ENCODE measurements around the gene DOC2B. TPM values are rescaled to one million over a fixed set of nuclear protein-coding genes. Genes with fewer than 3 reads are reported as not detected.

DOC2B gene
- polyA plus RNA-seq, 1 donor = 4.5 TPM

- DNase-seq (ENCODE audit: low read depth) = no peak
Measured at GRCh38 chr17:164303-165235, 16.9 kb downstream of the DOC2B start.

- no peak for DNase-seq (ENCODE audit: low read depth)
Measured at GRCh38 chr17:163514-164098, 17.8 kb downstream of the DOC2B start.

GRCh38 chr17:162689-163088 is 18.8 kb downstream of the DOC2B start:
- DNase-seq (ENCODE audit: low read depth) = no peak

GRCh38 chr17:161481-161880 is 20.0 kb downstream of the DOC2B start:
- no peak for DNase-seq (ENCODE audit: low read depth)

- DNase-seq (ENCODE audit: low read depth) = no peak
Measured at GRCh38 chr17:160336-160735, 21.1 kb downstream of the DOC2B start.

GRCh38 chr17:159609-160008 is 21.8 kb downstream of the DOC2B start:
- no peak for DNase-seq (ENCODE audit: low read depth)

- DNase-seq (ENCODE audit: low read depth) = no peak
Measured at GRCh38 chr17:158379-158778, 23.1 kb downstream of the DOC2B start.

GRCh38 chr17:157901-158300 is 23.5 kb downstream of the DOC2B start:
- no peak for DNase-seq (ENCODE audit: low read depth)

GRCh38 chr17:156946-157345 is 24.5 kb downstream of the DOC2B start:
- DNase-seq (ENCODE audit: low read depth) = no peak

- no peak for DNase-seq (ENCODE audit: low read depth)
Measured at GRCh38 chr17:156094-156621, 25.3 kb downstream of the DOC2B start.

- DNase-seq (ENCODE audit: low read depth) = no peak
Measured at GRCh38 chr17:155576-155975, 25.9 kb downstream of the DOC2B start.

- DNase-seq (ENCODE audit: low read depth) = no peak
Measured at GRCh38 chr17:153851-154250, 27.6 kb downstream of the DOC2B start.

GRCh38 chr17:152860-153420 is 28.5 kb downstream of the DOC2B start:
- DNase-seq (ENCODE audit: low read depth) = no peak

- no peak for DNase-seq (ENCODE audit: low read depth)
Measured at GRCh38 chr17:151886-152859, 29.3 kb downstream of the DOC2B start.

- DNase-seq (ENCODE audit: low read depth) = no peak
Measured at GRCh38 chr17:151004-151403, 30.4 kb downstream of the DOC2B start.

- DNase-seq (ENCODE audit: low read depth) = no peak
Measured at GRCh38 chr17:149897-150584, 31.4 kb downstream of the DOC2B start.

- no peak for DNase-seq (ENCODE audit: low read depth)
Measured at GRCh38 chr17:149231-149630, 32.2 kb downstream of the DOC2B start.

GRCh38 chr17:148757-149156 is 32.7 kb downstream of the DOC2B start:
- no peak for DNase-seq (ENCODE audit: low read depth)

- no peak for DNase-seq (ENCODE audit: low read depth)
Measured at GRCh38 chr17:147796-148740, 33.4 kb downstream of the DOC2B start.

Data from forelimb muscle (tissue), 1 donor.